Measurements from ENCODE around the gene UBE2I.
"Not testable (repeated sequence)": the region's sequence is repeated elsewhere in the genome, so short reads cannot be mapped to it uniquely, and the experiment has no call there.

UBE2I gene

DNA sequence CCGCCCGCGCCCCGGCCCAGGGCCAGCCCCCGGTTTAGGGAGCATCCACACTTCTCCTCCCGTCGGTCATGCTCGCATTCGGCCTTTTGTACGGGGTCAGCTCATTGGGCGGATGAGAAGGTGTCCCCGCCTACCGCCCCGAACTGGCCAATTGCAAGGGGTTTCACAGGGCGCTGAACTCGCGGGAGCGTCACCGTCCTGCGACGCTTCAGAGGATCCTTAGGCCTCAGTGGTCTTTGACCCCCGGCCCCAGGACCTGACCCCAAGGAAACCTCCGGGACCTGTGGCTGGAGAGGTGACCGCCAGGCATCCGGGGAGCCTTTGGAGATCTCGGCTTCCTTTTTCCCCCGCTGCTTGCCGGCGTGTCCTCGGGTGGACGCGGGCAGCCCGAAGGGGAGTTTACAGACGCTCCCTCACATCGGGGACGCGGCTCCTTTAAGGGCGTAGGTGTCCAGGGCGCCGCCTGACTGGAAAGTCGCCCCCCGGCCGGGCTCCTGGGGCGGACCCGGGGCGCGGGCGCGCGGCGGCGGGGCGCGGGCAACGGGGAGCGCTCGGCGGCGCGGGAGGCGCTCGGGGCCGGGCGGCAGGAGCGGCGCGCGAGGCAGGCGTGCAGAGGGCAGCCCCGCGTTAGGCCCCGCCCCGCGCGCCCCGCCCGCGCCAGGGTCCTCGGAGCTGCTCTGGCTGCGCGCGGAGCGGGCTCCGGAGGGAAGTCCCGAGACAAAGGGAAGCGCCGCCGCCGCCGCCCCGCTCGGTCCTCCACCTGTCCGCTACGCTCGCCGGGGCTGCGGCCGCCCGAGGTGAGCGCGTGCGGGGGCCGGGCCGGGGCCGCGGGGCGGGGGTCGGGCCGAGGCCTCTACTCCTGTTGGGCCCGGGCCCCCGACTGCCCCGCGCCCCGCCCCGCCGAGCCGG is at the start of gene UBE2I:
UBE2I (plus strand) TSS at position 660 of the 909 bp plus-strand sequence. CDS start 4,395 bp downstream, outside the sequence.
- DNase-seq: peak; percentile 95 to 98 (median 96)

DNA sequence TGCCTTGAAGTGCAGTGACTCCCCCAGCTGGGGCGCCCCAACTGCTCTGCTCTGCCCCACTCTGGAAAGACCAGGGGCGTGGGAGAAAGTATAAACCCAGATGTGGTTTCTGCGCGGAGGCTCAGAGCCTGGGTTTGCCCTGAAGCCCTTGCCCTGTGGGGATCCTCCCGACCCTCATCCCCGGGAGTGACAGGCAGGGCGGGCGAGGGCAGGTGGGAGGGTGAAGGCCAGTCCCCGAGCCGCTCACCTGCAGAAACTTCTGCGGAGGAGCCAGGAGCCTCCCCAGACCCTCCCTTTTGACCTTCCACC is 49.7 kb upstream of the UBE2I start:
- DNase-seq: no peak

DNA sequence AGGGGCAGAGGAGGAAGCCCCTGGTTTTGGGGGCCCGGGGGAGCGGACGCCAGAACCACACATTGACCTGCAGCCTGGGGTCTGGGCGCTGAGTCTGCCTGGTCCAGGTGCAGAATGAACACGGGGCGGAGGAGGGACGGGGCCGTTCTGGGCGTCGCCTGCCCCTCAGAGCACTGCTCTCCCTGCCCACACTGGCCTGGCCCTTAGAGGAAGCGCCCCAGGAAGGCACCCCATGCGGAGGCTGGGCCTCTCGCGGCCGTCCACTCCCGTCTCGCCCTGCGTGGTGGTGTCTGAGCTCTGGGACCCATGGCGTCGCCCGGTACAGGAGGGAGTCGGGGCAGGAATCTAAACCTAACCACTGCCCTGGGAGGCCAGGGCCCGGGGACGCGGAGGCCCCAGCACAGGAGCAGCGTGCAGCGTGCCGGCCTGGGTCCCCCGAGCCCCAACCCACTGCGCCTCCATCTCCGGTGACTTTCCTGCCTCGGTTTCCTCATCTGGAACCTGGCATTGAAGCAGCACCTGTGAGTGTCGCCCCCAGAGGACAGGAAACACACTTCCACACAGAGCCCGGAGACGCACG is 49.2 kb upstream of the UBE2I start:
- no peak for DNase-seq

DNA sequence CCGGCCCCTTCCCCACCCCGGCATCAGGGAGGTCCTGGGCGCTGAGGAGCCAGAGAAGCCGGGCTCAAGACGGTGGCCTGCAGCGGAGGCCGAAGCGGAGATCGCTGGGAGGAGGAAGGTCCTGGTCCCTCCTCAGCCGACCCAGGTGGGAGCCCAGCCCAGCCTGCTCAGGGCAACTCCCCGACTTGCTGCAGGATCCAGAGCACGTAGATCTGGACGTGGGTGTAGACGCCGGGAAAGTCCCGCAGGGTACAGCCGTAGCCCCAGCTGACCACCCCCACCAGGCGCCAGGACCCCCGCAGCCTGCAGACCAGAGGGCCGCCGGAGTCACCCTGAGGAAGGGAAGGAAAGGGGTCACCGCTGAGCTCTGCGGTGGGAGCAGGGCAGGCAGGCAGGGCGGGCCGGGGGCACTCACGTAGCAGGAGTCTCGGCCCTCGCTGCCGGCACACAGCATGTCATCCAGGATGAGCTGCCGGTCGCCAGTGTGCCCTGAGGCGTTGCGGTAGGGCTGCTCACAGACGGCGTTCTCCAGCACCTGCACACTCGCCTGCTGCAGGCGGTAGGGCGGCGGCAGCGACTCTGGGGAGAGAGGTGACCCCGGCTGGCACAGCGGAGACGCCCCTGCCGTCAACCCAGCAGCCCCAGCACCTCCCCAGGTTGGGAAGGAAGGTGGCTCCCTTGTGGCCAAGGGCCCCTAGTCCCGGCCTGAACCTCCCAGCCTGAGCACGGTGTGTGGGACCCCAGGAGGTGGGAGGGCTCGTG is 48.1 kb upstream of the UBE2I start:
- DNase-seq: no peak

DNA sequence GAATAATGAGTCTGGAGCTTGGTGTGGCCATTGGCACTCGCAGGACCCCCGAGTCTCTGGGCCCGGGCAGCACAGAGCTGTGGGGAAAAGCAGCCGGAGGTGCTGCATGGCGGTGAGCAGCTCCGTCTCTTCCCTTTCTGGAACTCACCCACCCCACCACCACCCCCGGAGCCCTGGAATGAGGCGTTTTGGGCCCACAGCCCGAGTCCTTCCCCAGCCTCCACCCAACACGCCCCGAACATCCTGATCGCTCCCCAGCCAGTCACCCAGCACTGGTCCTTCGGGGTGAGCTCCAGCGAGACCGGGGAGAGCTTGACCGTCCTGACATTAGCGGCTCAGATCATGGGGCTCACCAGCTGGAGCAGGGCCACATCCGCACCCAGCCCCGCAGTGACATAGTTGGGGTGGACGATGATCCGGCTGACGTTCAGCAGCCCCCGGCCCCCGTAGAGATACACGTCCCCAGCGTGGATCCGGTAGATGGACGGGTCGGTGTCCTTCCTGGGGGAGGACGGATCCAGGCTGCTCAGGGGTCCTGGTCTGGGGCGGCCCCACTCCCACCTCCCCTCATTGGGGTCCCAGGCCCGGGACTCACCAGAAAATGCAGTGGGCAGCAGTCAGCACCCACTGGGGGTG is 47.1 kb upstream of the UBE2I start:
- no peak for DNase-seq

DNA sequence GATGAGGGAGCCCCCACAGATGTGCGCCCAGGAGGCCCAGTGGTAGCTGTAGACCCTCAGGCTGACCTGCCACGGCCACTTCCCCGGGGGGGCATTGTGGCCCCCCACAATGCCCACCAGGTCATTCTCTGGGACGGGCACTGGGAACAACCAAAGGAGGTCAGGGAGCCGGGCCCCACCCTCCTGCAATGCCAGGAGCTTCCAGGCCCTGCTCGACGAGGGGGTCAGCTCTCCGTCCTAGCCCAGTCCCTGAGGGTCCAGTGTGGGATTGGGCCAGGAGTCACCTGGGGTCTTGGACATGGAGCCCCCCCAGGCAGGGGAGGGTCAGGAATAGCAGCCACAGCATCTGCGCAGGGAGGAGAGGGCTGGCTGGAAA is 46.6 kb upstream of the UBE2I start:
- no peak for DNase-seq

DNA sequence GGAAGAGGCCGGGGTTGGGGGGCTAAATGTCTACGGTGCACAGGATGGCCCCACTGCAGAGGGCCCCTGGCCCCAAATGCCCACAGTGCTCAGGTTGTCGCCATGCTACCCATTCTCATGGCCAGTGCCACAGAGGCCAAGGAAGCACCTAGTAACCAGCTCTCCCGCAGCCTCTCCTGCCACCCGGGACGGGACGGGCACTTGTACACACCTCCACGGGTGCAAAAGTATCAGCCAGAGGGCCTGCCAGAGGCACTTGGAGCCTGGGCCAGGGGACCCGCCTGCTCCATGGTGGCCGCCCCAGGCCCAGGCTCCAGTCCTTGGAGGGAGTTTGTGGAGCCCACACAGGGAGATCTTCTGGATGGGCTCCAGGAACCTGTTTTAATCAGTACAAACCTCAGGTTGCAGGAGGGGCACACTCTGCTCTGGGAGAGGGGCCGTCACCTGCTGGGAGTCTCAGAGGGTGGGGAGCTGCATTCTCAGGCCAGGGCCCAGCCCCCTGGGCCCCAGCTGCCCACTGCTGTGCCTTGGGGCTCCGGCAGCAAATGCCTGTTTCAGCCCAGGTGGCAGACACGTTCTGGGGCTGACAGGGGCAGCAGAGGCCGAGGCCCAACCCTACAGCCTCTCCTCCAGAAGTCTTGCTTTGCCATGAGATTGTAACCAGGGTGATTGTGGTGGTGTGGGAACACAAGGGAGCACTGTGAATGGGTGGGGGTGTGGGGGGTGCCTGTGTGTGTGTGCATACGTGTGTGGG is 45.7 kb upstream of the UBE2I start:
- no peak for DNase-seq

DNA sequence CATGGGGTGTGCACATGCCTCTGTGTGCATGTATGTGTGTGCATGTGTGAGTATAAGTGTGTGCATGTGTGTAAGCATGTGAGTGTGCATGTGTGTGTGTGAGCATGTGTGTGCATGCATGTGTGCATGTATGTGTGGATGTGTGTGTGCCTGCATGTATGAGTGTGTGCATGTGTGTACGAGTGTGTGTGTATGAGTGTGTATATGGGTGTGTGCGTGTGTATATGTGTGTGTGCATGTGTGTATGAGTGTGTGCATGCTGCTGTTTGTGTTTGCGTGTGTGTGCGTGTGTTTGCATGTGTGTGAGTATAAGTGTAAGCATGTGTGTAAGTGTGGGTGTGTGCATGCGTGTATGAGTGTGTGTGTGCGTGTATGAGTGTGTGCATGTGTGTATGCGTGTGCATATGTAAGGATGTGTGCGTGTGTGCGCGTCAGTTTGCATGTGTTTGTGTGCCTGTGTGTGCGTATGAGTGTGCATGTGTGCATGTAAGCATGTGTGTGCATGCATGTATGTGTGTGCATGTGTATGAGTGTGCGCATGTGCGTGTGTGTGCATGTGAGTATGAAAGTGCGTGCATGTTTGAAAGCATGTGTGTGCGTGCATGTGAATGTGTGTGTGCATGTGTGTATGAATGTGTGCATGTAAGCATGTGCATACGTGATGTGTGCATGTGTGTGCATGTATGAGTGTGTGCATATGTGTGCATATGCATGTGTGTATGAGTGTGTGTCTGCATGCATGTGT is 44.9 kb upstream of the UBE2I start:
- DNase-seq: no peak

DNA sequence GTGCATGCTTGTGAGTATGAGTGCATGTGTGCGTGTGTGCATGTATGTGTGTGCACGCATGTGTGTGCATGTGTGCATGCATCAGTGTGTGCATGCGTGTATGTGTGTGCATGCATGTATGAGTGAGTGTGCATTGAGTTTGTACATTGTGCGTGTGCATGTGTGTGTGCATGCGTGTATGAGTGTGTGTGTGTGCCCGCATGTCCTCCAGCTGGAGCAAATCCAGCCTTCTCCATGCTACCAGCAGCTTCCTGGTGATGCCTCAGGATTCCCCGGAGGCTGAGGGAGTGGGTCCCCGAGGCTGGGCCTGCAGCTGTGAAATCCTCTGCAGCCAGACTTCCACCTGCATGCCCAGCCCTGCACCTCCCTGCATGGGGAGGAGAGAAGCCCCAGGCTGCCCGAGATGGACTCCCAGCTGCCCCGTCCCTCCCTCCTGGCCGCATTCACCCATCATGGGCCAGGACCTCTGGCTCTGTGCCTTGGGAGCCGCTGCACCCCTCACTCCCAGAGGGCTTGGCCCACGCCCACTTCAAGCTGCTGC is 44.3 kb upstream of the UBE2I start:
- DNase-seq: no peak

DNA sequence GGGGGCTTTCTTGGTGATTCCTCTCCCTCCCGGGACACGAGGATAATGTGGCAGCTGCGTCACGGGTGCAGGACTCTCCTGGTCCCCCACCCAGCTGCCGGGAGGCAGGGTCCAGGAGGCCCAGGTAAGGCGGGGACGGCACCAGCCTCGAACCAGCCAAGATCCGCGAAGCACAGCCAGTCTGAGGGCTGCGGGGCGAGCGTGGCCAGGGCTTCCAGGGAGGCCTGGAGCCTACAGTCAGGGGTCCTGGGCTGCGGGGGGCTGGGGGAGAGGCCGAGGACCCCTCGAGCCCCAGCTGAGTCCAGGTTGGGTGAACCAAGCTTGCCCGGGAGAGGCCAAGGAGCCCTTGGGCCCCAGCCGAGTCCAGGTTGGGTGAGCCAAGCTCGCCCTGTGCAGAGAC is 43.6 kb upstream of the UBE2I start:
- no peak for DNase-seq

DNA sequence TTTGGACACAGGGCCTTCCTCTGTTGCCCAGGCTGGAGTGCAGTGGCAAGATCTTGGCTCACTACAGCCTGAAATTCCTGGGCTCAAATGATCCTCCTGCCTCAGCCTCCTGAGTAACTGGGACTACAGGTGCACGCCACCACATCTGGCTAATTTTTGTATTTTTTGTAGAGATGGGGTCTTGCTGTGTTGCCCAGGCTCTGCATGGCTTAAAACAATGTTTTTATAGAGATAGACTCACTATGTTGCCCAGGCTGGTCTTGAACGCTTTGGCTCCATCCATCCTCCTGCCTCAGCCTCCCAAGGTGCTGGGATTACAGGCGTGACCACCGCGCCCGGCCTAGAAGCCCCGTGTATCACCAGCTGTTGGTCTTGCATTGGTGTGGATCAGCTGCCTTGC is 40.0 kb upstream of the UBE2I start:
- DNase-seq: not testable (repeated sequence)

DNA sequence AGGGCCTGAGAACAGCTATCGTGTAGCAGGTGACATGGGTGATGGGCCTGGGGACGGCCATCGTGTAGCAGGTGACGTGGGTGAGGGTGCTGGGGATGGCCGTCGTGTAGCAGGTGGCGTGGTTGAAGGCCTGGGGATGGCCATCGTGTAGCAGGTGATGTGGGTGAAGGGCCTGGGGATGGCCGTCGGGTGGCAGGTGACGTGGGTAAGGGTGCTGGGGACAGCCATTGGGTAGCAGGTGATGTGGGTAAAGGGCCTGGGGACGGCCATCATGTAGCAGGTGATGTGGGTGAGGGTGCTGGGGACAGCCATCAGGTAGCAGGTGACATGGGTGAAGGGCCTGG is 38.1 kb upstream of the UBE2I start:
- no peak for DNase-seq

DNA sequence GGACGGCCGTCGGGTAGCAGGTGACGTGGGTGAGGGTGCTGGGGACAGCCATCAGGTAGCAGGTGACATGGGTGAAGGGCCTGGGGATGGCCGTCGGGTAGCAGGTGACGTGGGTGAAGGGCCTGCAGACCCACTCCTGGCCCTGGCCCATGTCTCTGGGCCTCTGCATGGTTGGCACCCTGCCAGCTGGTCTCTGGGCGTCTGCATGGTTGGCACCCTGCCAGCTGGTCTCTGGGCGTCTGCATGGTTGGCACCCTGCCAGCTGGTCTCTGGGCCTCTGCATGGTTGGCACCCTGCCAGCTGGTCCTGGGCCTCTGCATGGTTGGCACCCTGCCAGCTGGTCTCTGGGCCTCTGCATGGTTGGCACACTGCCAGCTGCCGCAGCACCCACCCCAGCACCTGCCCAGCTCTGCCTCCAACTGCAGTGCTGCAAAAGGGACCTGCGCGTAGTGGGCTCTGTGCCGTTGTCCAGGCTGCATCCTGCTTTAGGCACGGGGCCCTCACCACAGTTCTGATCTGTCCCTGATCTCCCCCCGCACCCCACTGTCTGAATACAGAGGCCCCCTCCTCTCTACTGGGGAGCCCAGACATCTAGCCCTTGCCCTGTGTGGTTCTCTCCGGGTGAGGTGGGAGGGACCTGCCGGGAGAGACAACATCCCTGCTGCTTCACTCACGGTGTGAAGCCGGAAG is 37.6 kb upstream of the UBE2I start:
- DNase-seq: peak in 1 of 4 experiments; percentile 9

DNA sequence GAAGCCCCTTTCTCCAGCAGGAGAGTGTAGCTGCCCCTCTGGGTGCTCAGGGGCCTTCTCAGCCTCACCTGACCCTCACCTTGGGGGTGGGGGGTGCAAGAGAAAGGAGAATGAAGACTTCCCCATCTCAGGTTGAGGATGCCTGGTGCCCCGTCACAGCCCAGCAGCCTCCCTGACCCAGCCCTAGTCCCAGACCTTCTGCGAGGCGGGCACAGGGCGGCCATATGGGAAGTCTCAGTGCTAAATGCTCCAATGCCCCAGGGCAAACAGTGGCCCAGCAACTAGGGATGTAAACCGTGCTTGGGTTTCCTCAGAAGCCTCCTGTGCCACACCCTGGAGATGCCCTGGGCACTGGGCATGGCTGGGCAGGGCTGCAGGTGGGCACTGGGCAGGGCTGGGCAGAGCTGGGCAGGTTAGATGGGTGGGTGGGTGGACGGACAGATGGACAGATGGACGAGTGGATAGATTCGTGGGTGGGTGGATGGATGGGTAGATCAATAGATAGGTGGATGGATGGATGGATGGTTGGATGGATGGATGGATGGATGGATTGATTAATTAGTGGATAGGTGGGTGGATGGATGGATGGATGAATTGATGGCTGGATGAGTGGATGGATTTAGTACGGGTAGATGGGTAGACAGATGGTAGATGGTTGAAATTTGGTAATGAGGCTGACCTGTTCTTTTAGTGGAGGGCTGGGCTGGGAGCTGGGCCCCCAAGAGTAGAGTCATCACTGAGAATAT is 36.8 kb upstream of the UBE2I start:
- DNase-seq: no peak

DNA sequence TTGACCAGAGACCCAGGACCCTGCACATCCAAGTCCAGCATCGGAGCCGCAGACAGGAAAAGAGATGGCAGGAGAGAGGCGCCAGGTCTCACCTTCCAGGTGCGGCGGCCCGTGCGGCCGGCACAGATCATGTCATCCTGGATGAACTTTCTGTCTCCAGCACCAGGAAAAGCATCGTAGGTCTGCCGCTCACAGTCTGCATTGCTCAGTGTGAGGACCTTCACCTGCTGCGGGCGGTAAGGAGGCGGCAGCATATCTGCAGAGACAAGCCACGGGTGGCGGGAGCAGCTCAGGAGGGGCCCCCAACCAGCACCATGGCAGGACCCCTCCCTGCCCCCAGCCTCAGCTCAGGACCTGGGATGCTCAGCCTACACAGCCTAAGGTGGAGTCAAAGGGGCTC is 35.6 kb upstream of the UBE2I start:
- DNase-seq: no peak

DNA sequence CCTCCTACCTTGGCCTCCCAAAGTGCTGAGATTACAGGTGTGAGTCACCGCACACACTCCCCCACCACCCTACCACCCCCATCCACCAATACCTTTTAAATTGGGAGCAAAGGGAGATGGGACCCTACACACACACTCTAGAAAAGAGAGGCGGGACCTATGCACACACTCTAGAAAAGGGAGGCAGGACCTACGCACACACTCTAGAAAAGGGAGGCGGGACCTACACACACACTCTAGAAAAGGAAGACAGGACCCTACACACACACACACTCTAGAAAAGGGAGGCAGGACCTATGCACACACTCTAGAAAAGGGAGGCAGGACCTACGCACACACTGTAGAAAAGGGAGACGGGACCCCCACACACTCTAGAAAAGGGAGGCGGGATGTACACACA is 34.7 kb upstream of the UBE2I start:
- no peak for DNase-seq

DNA sequence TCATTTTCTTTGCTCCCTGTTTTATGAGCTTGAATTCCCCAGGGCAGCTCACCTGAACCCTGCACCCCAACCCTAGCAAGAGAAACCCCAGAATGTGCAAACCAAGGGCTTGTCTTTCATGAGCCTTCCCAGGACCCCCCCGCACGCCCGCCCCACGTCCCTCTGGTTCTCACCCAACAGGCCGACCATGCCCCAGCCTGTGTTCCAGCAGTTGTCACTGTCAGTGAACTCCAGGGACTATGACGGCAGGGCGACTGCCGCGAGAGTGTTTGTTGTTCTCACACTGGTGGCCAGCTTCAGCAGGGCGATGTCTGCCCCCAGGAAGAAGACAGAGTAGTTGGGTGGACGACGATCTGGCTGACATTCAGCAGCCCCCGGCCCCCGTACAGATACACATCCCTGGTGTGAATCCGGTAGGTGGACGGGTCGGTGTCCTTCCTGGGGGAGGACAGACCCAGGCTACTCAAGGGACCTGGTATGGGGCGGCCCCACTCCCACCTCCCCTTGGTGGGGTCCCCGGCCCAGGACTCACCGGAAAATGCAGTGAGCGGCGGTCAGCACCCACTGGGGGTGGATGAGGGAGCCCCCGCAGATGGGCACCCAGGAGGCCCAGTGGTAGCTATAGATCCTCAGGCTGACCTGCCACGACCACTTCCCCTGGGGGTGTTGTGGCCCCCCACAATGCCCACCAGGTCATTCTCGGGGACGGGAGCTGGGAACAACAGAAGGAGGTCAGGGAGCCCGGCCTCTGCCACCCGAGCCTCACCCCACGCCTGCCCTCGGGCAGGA is 33.5 kb upstream of the UBE2I start:
- DNase-seq: no peak

DNA sequence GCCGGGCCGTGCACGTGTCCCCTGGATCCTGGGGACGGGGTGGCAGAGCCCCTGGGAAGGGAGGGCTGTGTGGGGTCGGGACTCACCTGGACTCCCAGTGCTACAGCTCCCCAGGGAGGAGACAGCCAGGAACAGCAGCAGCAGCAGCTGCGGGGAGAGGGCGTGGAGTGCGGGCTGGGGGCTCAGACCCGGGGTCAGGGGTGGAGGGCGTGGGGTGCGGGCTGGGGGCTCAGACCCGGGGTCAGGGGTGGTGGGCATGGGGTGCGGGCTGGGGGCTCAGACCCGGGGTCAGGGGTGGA is 32.9 kb upstream of the UBE2I start:
- no peak for DNase-seq

DNA sequence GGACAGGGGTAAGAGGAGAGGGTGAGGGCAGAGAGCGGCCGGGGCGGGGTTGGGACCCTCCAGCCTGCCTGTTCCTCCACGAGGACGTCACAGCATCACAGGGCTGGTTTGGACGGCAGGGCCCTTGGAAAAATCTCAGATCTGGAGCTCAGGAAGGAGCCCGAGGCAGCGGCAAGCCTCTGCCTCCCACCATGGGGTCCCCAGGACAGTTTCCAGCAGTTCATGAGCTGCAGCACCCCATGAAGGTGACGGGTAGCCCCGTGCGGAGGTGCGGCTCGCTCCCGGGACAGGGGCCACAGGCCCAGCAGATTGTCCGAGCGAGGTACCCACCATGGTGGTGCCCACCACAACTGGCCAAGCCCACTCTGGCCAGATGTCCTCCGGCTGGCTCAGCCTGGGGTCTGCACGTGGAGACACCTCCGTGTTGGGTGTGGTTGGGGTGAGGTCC is 32.3 kb upstream of the UBE2I start:
- DNase-seq: no peak
